ENCODE measurements around the gene APLP2. TPM values are rescaled to one million over a fixed set of nuclear protein-coding genes. Genes with fewer than 3 reads are reported as not detected.
"Not testable (repeated sequence)": the region's sequence is repeated elsewhere in the genome, so short reads cannot be mapped to it uniquely, and the experiment has no call there.

APLP2 gene
- total RNA-seq, result 10 to 100 TPM; 30.3 to 32.2 TPM

GRCh38 chr11:130069659-130070108, at the start of gene APLP2:
APLP2 (plus strand) TSS chr11:130069894; CDS start chr11:130069978, 84 bp downstream.
- no peaks in the 10 kb centered on the region for H3K36me3 Mint-ChIP-seq
- ATAC-seq, result peak; percentile 93 to 96
- peak; percentile 95 to 97 for DNase-seq (ENCODE audit: low spot score in 2 of 2)
- peak within 1 kb of the TSS; percentile 81 to 89 for H3K27ac Mint-ChIP-seq
- no peaks in the 10 kb centered on the region for H3K9me3 Mint-ChIP-seq

- H3K9me3 Mint-ChIP-seq, result peaks cover 3 to 5% of the 10 kb centered on the region in 2 donors
- no peak for DNase-seq (ENCODE audit: low spot score in 2 of 2)
- no peak overlapping the region for H3K27ac Mint-ChIP-seq
- no peak for ATAC-seq
- H3K36me3 Mint-ChIP-seq, result peaks cover 0 to 5% of the 10 kb centered on the region in 2 donors
Measured at GRCh38 chr11:130020323-130020722, 49.4 kb upstream of the APLP2 start.

- not testable (repeated sequence) for DNase-seq (ENCODE audit: low spot score in 2 of 2); H3K36me3 Mint-ChIP-seq; H3K9me3 Mint-ChIP-seq; H3K27ac Mint-ChIP-seq; ATAC-seq
Measured at GRCh38 chr11:130021606-130022005, 48.1 kb upstream of the APLP2 start.

- ATAC-seq, result no peak
- no peak overlapping the region for H3K27ac Mint-ChIP-seq
- H3K36me3 Mint-ChIP-seq, result no peaks in the 10 kb centered on the region
- H3K9me3 Mint-ChIP-seq, result no peaks in the 10 kb centered on the region
- no peak for DNase-seq (ENCODE audit: low spot score in 2 of 2)
Measured at GRCh38 chr11:130022799-130023198, 46.9 kb upstream of the APLP2 start.

- H3K27ac Mint-ChIP-seq, result peak overlapping the region in 1 of 2 donors; percentile 73
- no peaks in the 10 kb centered on the region for H3K9me3 Mint-ChIP-seq
- H3K36me3 Mint-ChIP-seq, result no peaks in the 10 kb centered on the region
Measured at GRCh38 chr11:130023204-130023603, 46.5 kb upstream of the APLP2 start.

GRCh38 chr11:130024361-130024760, 45.3 kb upstream of the APLP2 start:
- no peak for DNase-seq (ENCODE audit: low spot score in 2 of 2)
- no peaks in the 10 kb centered on the region for H3K36me3 Mint-ChIP-seq
- no peak for ATAC-seq
- H3K9me3 Mint-ChIP-seq, result no peaks in the 10 kb centered on the region
- no peak overlapping the region for H3K27ac Mint-ChIP-seq

More at GRCh38 chr11:130023204-130023603, 46.5 kb upstream of the APLP2 start:
- DNase-seq (ENCODE audit: low spot score in 2 of 2) (no peak), ATAC-seq (no peak)

- no peak overlapping the region for H3K27ac Mint-ChIP-seq
- no peaks in the 10 kb centered on the region for H3K9me3 Mint-ChIP-seq
- no peak for DNase-seq (ENCODE audit: low spot score in 2 of 2)
- no peaks in the 10 kb centered on the region for H3K36me3 Mint-ChIP-seq
- ATAC-seq, result no peak
Measured at GRCh38 chr11:130025371-130025770, 44.3 kb upstream of the APLP2 start.

- ATAC-seq (no peak), DNase-seq (ENCODE audit: low spot score in 2 of 2) (no peak)
- no peaks in the 10 kb centered on the region for H3K36me3 Mint-ChIP-seq
- H3K27ac Mint-ChIP-seq, result no peak overlapping the region
- no peaks in the 10 kb centered on the region for H3K9me3 Mint-ChIP-seq
Measured at GRCh38 chr11:130029137-130029536, 40.6 kb upstream of the APLP2 start.

GRCh38 chr11:130031056-130031455, 38.6 kb upstream of the APLP2 start:
- ATAC-seq (no peak), DNase-seq (ENCODE audit: low spot score in 2 of 2) (no peak)
- H3K9me3 Mint-ChIP-seq, result no peaks in the 10 kb centered on the region
- H3K27ac Mint-ChIP-seq, result no peak overlapping the region
- no peaks in the 10 kb centered on the region for H3K36me3 Mint-ChIP-seq

GRCh38 chr11:130031945-130032344, 37.7 kb upstream of the APLP2 start:
- Mint-ChIP-seq H3K36me3 (no peaks in the 10 kb centered on the region), H3K9me3 (no peaks in the 10 kb centered on the region), H3K27ac (no peak overlapping the region)
- ATAC-seq, result no peak
- no peak for DNase-seq (ENCODE audit: low spot score in 2 of 2)

GRCh38 chr11:130032931-130033330, 36.8 kb upstream of the APLP2 start:
- no peak for DNase-seq (ENCODE audit: low spot score in 2 of 2)
- ATAC-seq, result no peak
- no peaks in the 10 kb centered on the region for H3K9me3 Mint-ChIP-seq
- H3K27ac Mint-ChIP-seq, result no peak overlapping the region
- no peaks in the 10 kb centered on the region for H3K36me3 Mint-ChIP-seq

GRCh38 chr11:130034236-130034635, 35.5 kb upstream of the APLP2 start:
- H3K27ac Mint-ChIP-seq, result no peak overlapping the region
- ATAC-seq (no peak), DNase-seq (ENCODE audit: low spot score in 2 of 2) (no peak)
- H3K9me3 Mint-ChIP-seq, result no peaks in the 10 kb centered on the region
- no peaks in the 10 kb centered on the region for H3K36me3 Mint-ChIP-seq

- no peak overlapping the region for H3K27ac Mint-ChIP-seq
- DNase-seq (ENCODE audit: low spot score in 2 of 2) (no peak), ATAC-seq (no peak)
- no peaks in the 10 kb centered on the region for H3K9me3 Mint-ChIP-seq
- H3K36me3 Mint-ChIP-seq, result no peaks in the 10 kb centered on the region
Measured at GRCh38 chr11:130037058-130037457, 32.6 kb upstream of the APLP2 start.

- ATAC-seq (no peak), DNase-seq (ENCODE audit: low spot score in 2 of 2) (no peak)
- Mint-ChIP-seq H3K9me3 (no peaks in the 10 kb centered on the region), H3K36me3 (no peaks in the 10 kb centered on the region), H3K27ac (no peak overlapping the region)
Measured at GRCh38 chr11:130037881-130038585, 31.7 kb upstream of the APLP2 start.

- no peak overlapping the region for H3K27ac Mint-ChIP-seq
- no peaks in the 10 kb centered on the region for H3K36me3 Mint-ChIP-seq
Measured at GRCh38 chr11:130040281-130040940, 29.3 kb upstream of the APLP2 start.

GRCh38 chr11:130042093-130042591, 27.6 kb upstream of the APLP2 start:
- peak overlapping the region in 1 of 2 donors; percentile 72 for H3K27ac Mint-ChIP-seq
- DNase-seq (ENCODE audit: low spot score in 2 of 2) (no peak), ATAC-seq (no peak)
- H3K36me3 Mint-ChIP-seq, result no peaks in the 10 kb centered on the region
- no peaks in the 10 kb centered on the region for H3K9me3 Mint-ChIP-seq

More at GRCh38 chr11:130040281-130040940, 29.3 kb upstream of the APLP2 start:
- ATAC-seq, result no peak
- DNase-seq (ENCODE audit: low spot score in 2 of 2), result no peak
- no peaks in the 10 kb centered on the region for H3K9me3 Mint-ChIP-seq

GRCh38 chr11:130043575-130043974, 26.1 kb upstream of the APLP2 start:
- ATAC-seq, result no peak
- Mint-ChIP-seq H3K27ac (peak overlapping the region in 1 of 2 donors; percentile 14), H3K9me3 (no peaks in the 10 kb centered on the region), H3K36me3 (no peaks in the 10 kb centered on the region)
- no peak for DNase-seq (ENCODE audit: low spot score in 2 of 2)

All from activated naive CD4-positive, alpha-beta T cell treated with anti-CD3 and anti-CD28 coated beads, Interleukin-2, amount 50 U/mL, for 72 hours (primary cell).